ENCODE results near the gene CEP112.

DNA sequence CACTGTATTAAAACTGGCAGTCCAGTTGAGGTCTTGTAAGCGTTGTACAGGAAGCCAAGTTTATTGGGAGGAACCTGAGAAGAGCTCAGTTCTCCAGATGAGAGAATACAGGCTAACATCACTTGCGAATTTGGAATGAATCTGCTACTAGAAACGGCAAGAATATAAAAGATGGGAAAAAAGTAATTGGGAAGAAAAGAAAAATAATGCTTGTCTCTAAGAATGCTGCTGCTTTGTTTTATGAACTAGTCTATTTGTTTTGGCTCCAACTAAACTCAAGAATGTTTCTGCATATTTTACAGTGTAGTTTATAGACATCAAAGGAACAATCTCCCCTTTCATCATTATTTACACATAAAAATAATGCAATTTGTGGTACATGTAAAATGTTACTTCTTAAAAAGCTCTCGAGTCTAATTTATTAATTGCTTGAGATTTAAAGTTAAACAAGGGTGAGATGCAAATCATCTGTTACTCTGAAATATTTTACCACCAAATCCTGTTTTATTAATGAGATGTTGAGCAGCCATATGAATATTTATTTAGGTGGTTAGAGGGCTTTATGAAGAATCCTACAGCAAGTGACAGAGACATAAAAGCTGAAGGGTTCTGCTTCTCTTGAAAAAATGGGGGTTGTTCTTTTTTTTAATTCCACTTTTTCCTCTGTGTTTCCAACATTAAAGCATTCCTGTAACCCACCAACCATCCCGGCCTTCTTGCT, 468.3 kb downstream of the CEP112 start:
- TF ChIP-seq, protein P1, sequence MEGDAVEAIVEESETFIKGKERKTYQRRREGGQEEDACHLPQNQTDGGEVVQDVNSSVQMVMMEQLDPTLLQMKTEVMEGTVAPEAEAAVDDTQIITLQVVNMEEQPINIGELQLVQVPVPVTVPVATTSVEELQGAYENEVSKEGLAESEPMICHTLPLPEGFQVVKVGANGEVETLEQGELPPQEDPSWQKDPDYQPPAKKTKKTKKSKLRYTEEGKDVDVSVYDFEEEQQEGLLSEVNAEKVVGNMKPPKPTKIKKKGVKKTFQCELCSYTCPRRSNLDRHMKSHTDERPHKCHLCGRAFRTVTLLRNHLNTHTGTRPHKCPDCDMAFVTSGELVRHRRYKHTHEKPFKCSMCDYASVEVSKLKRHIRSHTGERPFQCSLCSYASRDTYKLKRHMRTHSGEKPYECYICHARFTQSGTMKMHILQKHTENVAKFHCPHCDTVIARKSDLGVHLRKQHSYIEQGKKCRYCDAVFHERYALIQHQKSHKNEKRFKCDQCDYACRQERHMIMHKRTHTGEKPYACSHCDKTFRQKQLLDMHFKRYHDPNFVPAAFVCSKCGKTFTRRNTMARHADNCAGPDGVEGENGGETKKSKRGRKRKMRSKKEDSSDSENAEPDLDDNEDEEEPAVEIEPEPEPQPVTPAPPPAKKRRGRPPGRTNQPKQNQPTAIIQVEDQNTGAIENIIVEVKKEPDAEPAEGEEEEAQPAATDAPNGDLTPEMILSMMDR (optimal IDR thresholded peaks at IDR 0.05 in 1 of 3, IDR thresholded peaks at IDR 0.05 in 1 of 3, conservative IDR thresholded peaks at IDR 0.05 in 1 of 3; ENCODE audit: extremely low read depth in 1 of 3, insufficient read depth in 2 of 3, low read length in 3 of 3) = no peak
- TF ChIP-seq EZH2 (IDR thresholded peaks at IDR 0.05; ENCODE audit: low read length) = no peak

All from keratinocyte (primary cell).